Measurements from ENCODE around the gene ABR.

Gene ABR

GRCh38 chr17:1179818-1180742 lies at the start of gene ABR:
Gene ABR, minus strand, starts transcription at chr17:1179981. Its CDS starts 254 bp downstream, at chr17:1179727.
- DNase-seq (ENCODE audit: low read depth, low spot score) = peak; percentile 19

DNA sequence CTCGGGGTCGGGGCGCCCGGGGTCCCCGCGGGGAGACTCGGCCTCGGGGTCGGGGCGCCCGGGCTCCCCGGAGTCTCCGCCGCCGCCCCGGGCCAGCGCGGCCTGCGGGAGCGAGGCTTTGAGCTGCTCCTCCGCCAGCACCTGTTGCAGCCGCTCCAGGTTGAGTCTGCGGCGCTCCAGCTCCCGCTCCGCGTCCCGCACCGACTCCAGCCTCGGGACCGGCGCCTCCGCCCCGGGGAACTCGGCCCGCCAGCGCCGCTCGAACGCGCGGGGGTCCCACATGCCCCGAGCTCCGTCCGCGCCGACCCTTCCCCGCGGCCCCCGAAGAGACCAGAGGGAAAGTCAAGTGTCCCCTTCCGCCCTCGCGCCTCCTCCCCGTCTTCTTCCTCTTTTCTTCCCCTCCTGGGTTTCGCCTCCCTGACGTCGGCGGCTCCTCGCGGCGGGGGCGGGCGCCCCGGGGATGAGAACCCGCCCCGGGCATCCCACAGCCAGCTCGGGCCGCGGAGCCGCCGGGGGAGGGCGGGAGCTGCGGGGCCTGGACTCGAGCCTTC lies 49.6 kb upstream of the ABR start:
- no peak for DNase-seq (ENCODE audit: low read depth, low spot score)

DNA sequence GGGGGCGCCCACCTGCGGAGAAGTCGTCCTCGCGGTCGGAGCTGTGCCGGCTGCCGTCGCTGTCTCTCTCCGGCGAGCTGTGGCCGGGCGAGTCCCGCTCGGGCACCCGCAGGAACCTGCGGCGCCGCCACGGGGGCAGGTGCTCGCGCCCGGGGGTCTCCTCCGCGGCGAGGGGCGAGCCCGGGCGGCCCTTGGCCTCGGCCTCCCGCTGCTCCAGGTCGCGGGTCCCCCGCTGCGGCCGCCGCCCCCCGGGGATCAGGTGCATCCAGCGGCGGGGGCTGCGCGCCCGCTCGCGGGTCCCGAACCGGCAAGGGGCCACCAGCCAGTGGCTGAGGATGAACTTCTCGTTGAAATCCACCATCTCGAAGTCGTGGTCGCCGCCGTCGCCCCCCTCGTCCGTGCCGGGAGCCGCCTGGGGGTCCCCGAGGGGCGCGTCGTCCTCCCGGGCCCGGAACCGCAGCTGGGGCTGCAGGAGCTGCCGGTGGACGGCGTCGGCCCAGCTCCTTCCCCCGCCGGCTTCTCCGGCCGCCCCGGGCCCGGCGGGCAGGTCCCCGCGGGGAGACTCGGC lies 49.1 kb upstream of the ABR start:
- DNase-seq (ENCODE audit: low read depth, low spot score) = no peak

- no peak for DNase-seq (ENCODE audit: low read depth, low spot score)
These were observed 48.4 kb upstream of the ABR start for GRCh38 chr17:1227917-1228780.

- no peak for DNase-seq (ENCODE audit: low read depth, low spot score)
These were observed 47.6 kb upstream of the ABR start for GRCh38 chr17:1227365-1227764.

DNA sequence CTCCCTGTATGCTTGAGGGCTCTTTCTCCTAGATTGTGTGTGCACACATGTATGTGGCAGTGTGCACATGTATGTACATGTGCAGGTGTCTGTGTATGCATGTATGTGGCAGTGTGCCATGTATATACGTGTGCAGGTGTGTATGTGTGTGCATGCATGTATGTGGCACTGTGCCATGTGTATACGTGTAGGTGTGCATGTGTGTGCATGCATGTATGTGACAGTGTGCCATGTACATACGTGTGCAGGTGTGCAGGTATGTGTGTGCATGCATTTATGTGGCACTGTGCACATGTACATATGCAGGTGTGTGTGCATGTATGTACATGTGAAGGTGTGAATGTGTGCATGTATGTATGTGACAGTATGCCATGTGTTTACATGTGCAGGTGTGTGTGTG lies 46.5 kb upstream of the ABR start:
- no peak for DNase-seq (ENCODE audit: low read depth, low spot score)

GRCh38 chr17:1224330-1224729 lies 44.5 kb upstream of the ABR start:
- DNase-seq (ENCODE audit: low read depth, low spot score) = no peak

GRCh38 chr17:1223662-1224061 lies 43.9 kb upstream of the ABR start:
- DNase-seq (ENCODE audit: low read depth, low spot score) = no peak

GRCh38 chr17:1222321-1222720 lies 42.5 kb upstream of the ABR start:
- DNase-seq (ENCODE audit: low read depth, low spot score) = no peak

DNA sequence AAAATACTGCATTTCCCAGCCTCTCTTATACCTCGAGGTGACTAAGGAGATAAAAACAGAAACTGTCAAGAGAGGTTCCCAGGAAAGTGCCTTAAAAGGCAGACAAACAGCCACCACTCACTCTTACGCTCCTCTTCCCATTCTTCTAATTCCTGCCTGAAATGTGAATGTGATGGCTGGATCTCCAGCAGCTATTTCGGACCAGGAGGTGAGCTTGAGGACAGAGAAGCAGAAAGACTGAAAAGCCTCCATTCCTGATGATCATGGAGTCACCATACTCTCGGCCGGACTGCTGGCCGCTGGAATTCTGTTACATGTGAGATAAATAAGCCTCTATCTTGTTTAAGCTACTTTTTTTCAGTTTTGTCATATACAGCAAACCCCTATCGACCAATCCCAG lies 41.4 kb upstream of the ABR start:
- DNase-seq (ENCODE audit: low read depth, low spot score) = no peak

GRCh38 chr17:1220346-1220745 lies 40.6 kb upstream of the ABR start:
- no peak for DNase-seq (ENCODE audit: low read depth, low spot score)

DNA sequence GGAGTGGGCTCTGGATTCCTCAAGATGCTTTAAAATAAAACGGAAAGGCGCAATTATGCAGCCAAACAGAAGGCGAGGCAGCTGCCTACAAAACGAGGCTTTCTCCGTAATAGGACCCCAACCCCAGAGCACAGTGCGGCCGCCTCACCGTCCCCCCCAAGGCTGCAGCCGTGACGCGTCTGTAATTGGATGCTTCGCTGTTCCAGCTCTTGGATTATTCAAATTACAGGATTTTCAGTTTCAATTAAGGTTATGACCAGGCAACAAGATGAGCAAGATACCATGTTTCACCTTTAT lies 37.3 kb upstream of the ABR start:
- no peak for DNase-seq (ENCODE audit: low read depth, low spot score)

DNA sequence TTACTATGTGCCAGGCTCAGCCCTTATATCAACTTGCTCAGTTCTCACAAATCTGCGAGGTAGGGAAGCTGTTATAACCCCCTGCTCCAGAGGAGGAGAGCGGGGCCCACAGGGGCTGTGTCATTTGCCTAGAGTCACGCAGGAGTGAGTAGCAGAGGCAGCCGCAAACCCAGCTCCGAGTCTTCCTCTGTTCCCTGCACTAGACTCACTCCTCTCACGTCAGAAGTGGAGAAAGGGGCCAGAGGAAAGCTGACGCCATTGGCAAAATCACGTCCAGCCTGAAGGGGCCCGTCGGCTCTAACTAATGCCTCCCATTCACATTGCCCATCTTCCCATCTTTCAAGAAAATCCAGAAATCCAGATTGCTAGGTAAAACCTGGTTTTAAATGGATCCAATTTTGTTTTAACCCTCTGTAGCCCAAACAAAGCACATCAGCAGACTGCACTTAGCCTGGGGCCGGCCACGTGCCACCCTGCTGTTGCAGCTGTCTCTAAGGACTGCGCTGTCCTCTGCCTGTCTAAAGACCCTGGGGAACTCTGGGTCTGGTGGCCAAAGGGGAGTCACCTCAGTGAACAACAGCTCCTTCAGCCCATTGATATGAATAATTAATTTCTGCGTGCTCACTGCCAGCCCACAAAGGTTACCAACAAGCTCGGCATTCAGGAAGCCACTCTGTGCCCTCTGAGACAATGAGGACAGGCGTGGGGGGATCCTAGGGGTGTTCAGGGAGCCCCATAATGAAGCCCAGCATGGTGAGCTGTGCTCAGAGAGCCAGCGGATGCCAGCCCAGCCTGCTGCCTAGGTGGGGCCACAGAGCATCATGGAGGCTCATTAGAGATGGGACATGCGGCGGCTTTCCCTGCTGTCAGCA lies 36.7 kb upstream of the ABR start:
- no peak for DNase-seq (ENCODE audit: low read depth, low spot score)

DNA sequence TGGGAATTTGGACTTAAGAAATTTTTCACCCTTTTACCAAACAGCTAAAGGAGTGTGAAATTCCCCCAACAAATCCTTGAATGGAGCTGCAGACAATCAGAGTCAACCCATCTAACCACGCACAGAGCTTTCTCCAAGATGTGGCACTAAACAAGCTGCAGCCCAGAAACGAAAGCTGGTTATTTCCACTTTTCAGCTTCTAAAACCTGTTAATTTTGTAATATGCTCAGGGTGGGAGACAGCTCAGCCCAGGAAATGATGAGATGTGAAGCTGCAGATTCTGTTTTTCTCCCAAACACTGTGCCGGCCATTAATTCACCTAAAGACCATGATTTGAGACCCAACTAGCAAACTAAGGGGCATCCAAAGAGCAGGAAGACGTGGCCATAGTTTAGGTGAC lies 33.2 kb upstream of the ABR start:
- DNase-seq (ENCODE audit: low read depth, low spot score) = no peak

GRCh38 chr17:1211287-1211686 lies 31.5 kb upstream of the ABR start:
- no peak for DNase-seq (ENCODE audit: low read depth, low spot score)

- DNase-seq (ENCODE audit: low read depth, low spot score) = no peak
These were observed 29.2 kb upstream of the ABR start for GRCh38 chr17:1208966-1209365.

DNA sequence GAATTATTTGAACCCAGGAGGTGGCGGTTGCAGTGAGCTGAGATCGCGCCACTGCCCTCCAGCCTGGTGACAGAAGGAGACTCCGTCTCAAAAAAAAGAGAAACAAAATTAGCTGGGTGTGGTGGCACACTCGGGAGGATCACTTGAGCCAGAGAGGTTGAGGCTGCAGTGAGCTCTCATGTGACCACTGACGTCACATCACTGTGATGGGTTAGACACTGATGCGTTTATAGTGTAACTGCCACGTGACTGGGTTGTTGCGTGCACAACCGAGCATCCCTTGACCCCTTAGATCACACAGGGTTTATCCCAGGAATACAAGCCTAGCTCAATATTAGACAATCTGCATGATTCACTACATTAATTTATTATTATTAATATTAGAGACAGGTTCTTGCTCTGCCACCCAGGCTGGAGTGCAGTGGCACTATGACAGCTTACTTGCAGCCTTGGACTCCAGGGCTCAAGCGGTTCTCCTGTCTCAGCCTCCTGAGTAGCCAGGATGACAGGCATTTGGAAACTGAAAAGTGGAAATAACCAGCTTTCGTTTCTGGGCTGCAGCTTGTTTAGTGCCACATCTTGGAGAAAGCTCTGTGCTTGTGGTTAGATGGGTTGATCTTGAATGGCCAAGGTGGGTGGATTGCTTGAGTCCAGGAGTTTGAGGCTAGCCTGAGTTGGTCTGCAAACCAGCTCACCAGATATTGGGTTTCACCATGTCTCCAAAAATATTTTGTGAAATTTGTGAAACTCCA lies 26.4 kb upstream of the ABR start:
- DNase-seq (ENCODE audit: low read depth, low spot score) = no peak

DNA sequence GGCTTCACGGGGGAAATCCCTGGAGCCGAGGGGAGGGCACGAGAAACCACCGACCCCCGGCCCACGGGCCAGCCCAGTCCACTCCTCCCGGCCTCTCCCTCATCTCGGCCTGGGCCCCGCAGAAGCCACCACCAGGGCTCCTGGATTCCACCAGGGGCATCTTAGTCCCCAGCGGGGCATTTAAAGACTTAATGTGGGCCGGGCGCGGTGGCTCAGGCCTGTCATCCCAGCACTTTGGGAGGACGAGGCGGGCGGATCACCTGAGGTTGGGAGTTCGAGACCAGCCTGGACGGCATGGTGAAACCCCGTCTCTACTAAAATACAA lies 24.1 kb upstream of the ABR start:
- DNase-seq (ENCODE audit: low read depth, low spot score) = no peak

DNA sequence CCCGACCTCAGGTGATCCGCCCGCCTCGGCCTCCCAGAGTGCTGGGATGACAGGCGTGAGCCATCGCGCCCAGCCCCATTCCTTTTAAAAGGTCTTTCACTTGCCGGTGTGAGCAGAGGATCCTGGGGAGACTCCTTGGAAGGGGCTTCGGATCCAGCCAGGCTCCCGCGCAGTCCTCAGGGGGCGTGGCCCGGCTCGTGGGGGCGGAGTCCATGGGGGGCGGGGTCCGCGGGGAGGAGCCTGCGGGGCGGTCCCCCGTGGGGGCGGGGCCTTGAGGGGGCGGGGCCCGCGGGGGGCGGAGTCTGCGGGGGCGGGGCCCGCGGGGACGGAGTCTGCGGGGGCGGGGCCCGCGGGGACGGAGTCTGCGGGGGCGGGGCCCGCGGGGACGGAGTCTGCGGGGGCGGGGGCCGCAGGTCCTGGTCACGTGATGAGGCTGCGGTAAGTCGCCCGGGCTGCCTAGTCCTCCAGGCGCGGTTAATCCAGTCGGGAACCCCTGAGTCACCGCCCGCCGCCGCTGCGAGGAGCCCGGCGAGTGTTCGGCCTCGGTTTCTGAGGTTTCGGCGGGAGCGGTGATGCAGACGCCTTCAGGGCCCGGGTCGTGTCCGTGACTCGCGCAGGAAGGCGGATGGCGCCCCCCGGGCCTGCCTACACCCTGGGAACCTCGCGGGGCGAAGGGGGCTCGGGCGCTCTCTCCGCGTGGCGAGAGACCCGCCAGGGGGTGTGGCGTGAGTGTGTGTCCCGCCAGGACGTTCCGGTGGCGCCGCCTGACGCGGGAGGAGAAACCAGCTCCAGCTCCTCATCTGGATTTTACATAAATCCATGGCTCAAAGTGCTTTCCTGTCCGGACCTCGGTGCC lies 23.6 kb upstream of the ABR start:
- no peak for DNase-seq (ENCODE audit: low read depth, low spot score)

DNA sequence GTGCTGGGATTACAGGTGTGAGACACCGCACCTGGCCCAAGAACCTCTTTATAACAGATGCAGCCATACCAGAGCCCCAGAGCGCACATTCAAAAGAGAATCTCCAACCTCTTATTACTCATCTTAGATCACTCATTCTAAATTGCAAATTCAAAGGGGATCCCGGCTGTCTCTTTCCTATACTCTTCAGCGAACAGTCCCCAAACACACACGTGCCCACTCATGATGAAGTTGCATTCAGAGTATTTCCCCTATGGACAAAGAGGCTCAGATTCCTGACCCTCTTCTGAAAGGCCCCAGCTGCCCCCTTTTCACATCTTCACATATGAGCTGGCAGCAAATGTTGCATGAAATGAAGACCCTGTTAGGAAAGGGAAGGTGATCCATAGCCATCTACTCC lies 22.5 kb upstream of the ABR start:
- no peak for DNase-seq (ENCODE audit: low read depth, low spot score)

All from activated CD4-positive, CD25-positive, alpha-beta regulatory T cell treated with anti-CD3 and anti-CD28 coated beads, Interleukin-2, amount 50 U/mL, for 16 hours (primary cell).